Measurements from ENCODE around the gene FGL2.
"Not testable (repeated sequence)": the region's sequence is repeated elsewhere in the genome, so short reads cannot be mapped to it uniquely, and the experiment has no call there.

The FGL2 gene

DNA sequence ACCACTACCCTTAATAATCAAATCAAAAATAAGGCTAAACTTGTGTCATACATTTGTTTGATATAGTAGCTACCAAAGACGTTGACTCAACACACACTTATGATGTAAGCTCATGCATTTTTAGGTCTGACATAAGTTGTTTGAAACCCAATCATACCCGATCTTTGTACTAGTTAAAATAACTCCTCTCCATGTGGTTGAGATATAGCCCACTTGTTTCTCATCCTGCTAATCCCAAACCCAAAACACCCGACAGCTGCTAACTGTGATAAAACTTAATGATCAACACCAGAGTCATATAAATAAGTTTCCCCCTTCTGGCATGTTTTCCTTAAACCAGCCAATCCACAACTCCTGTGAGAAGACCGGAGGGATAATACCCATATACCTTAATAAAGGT, 28.5 kb downstream of the FGL2 start:
- in situ Hi-C loops (cut with MboI; ENCODE audit: low sequenced_read_pairs): not testable (repeated sequence)

DNA sequence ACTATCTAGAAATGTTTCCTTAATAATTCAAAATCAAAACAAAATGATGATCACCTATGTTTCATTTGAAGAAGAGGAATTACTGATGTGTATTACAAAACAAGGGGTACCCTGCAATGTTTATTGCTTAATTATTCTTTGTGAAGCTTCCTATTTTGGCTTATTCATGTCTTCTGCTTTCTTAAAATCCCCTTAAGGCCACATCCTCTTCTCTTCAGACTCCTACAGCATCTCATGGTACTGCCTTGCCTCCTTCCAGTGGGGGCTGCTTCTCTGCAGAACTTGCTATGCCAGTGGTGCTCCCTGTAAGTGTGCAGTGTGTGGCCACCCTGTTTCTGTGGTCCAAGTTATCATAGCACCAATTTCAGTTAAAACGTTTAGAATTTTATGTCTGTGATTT, 42.2 kb downstream of the FGL2 start:
- in situ Hi-C loops (cut with MboI; ENCODE audit: low sequenced_read_pairs): no loop called here

DNA sequence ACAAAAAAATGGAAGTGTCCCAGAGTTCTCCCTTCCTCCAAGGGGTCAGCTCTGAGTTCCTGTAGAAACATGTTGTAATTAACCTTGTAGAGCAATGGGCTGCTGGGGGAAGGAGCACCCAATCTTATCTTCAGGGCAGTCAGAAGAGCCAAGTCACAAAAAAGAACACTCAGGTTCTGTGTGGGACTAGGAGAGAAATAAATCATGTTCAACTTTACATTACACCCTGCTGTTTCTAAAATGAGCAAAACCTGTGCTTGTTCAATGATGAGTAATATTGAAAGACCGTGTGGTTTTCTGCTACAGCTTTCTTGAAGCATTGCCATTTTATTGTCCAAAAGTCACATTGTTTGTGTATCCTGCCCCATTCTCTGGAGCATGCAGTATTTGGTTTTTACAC, 42.6 kb downstream of the FGL2 start:
- in situ Hi-C loops (cut with MboI; ENCODE audit: low sequenced_read_pairs): not testable (repeated sequence)

DNA sequence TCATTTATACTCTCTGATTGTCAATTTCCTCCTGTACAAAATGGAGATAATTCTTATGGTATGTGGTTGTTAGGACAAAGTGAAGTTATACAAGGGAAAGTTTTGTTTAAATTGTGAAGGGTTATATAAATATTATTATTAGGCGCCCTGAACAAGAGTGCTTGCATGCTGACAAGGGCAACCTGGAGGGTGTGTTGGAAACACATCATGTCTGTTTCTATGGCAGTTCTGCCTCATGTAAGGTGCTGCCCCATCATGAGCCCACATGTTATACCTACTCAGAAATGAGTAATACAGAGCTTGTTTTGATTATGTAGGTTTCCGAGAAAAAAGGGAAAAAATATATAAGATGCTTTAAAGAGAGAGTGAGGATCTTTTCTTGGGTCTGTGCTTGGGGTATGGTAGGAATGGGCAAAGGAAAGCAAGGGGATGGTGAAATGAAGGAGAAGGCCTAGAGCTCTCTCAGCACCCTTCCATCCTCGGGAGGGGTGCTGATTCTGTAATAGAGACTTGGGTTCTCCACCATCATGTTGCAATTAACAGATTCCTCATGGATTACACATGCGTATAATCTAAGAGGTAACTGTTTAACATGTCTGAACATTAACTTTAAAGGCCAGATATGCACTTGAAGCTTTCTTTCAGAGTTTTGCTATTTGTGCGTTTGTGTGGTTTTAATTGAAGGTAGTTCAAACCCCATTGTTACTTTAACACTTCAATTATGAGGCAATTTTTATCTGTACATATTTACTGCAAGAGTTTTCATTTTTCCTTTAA, 43.8 kb downstream of the FGL2 start:
- in situ Hi-C loops (cut with MboI; ENCODE audit: low sequenced_read_pairs): not testable (repeated sequence)

DNA sequence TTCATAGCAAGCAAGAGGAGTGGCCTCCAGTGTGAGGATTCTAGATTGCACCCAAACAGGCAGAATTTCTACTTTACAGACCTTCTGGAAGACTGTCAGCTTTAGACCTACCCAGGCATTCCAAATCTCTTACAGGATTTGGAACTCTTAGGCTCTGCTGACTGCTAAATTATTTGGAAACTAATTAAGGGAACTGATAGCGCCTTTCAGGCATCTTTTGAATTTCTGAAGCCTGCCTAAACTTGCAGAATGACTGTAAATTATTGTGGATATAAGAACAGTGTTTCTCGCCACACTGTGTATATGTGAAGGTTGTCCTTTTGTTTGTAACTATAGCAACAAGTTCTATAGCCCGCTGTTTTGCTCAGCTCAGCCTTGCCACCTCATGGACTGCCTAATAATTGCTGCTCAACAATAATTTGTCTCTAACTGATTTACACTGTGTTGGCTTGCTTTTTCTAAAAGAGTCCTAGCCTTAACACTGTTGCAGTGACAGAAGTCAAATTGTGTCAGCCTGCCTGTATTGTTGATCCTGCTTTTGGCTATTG, 44.6 kb downstream of the FGL2 start:
- in situ Hi-C loops (cut with MboI; ENCODE audit: low sequenced_read_pairs): not testable (repeated sequence)

DNA sequence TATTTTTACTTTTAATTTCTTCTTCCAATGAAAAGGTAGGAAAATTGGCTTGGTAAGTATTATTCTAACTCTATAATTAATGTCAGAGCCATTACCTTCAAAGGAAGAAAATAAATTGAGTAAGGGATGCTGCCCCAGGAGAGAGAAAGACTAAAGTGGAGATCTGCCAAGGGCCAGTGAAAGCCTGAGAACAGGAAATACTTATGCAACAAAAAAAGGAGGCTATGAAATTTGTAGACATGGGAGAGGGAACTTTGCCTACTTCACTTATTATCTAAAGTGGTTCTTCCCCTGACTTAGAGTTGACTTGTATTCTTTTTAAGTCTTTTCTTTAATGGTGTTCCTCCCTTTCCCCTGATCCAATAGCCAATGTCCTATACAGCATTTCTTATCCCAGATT, 47.4 kb downstream of the FGL2 start:
- in situ Hi-C loops (cut with MboI; ENCODE audit: low sequenced_read_pairs): not testable (repeated sequence)

Measured in HL-60/S4 treated with phorbol 12-myristate 13-acetate at 8.2 ng/mL for 4 days and 3 days (cell line).